Small intestine (tissue), 7 donors: ENCODE measurements around the gene COL26A1. TPM values are rescaled to one million over a fixed set of nuclear protein-coding genes. Genes with fewer than 3 reads are reported as not detected.

Source experiments
- DNase-seq, 2 donors: peaks; one replicate each; pipeline versions ENCODE4 v3.0.0 to v3.0.0-alpha.2; 2013
- FAIRE-seq: peaks from 2 replicates; lab custom pipeline; 2012; peaks lifted over from hg19 to GRCh38; lab: Jason Lieb, UNC
- H3K27ac ChIP-seq, 3 donors: one replicate each; pipeline ENCODE4 v1.5.1; 2013; ENCODE audit warnings: low read length in 2 of 3, mild to moderate bottlenecking in 2 of 3, control low read depth in 1 of 3, inconsistent platforms in 1 of 3, low read depth in 1 of 3, moderate library complexity in 1 of 3
- H3K27me3 ChIP-seq, 3 donors: one replicate each; pipeline ENCODE4 v1.6.1; 2013; ENCODE audit warnings: low read length in 3 of 3, inconsistent platforms in 1 of 3; ENCODE audit not compliant: control insufficient read depth in 3 of 3, insufficient read depth in 3 of 3
- H3K36me3 ChIP-seq, 3 donors: one replicate each; pipeline ENCODE4 v1.6.1; 2013; ENCODE audit warnings: low read length in 3 of 3, inconsistent platforms in 1 of 3, low read depth in 1 of 3, mild to moderate bottlenecking in 1 of 3, moderate library complexity in 1 of 3; ENCODE audit not compliant: control insufficient read depth in 3 of 3, insufficient read depth in 2 of 3
- H3K4me1 ChIP-seq, 3 donors: one replicate each; pipeline ENCODE4 v1.6.1; 2013; ENCODE audit warnings: low read length in 2 of 3, inconsistent platforms in 1 of 3, low read depth in 1 of 3, mild to moderate bottlenecking in 1 of 3, moderate library complexity in 1 of 3; ENCODE audit not compliant: control insufficient read depth in 3 of 3, insufficient read depth in 2 of 3
- H3K4me3 ChIP-seq, 3 donors: one replicate each; pipeline ENCODE4 v1.5.1; 2013; ENCODE audit warnings: low read length in 3 of 3, control low read depth in 1 of 3, inconsistent platforms in 1 of 3, low read depth in 1 of 3, mild to moderate bottlenecking in 1 of 3, moderate library complexity in 1 of 3
- H3K9me3 ChIP-seq, 2 donors: one replicate each; pipeline ENCODE4 v1.6.1; 2013; ENCODE audit warnings: low read depth in 1 of 2, low read length in 1 of 2; ENCODE audit not compliant: control insufficient read depth in 2 of 2, insufficient read depth in 1 of 2
- WGBS, 3 donors: extraction: QIAGEN DNeasy Blood & Tissue Kit; methylation state at CpG; one replicate each; pipeline ENCODE4 v1.1.7; 2013; 5-methylcytosine and 5-hydroxymethylcytosine counted together
- polyA plus RNA-seq, 4 donors: library from polyadenylated mRNA; stranded (reverse) in 3 of 4; unstranded in 1 of 4; fragments of 200-250 nt in 3 of 4; fragments of 120-200 nt in 1 of 4; gene quantifications; one replicate each; pipeline versions ENCODE4 v1.2.1 to v1.2.3, GENCODE V29; 2013
- donor health status: healthy with polysubstance abuse.
- donor health status: control.
- donor health status: control.
- donor health status: Bipolar disorder and iron deficiency.
- donor health status: healthy.

COL26A1 gene
- polyA plus RNA-seq, 4 donors: 0.10 to 0.12 TPM; not detected in 2

- no peak for FAIRE-seq
- H3K4me1 ChIP-seq: peaks cover 0 to 3% (median 0%) of the 10 kb centered on the region in 3 donors
Measured at GRCh38 chr7:101510297-101510696, 147.6 kb downstream of the COL26A1 start.

GRCh38 chr7:101511965-101512364 lies 149.3 kb downstream of the COL26A1 start:
- H3K36me3 ChIP-seq: no peaks in the 10 kb centered on the region
- no peak for FAIRE-seq
- H3K27ac ChIP-seq: no peak overlapping the region
- H3K4me3 ChIP-seq: no peak overlapping the region
- peaks cover 0 to 5% (median 0%) of the 10 kb centered on the region in 3 donors for H3K27me3 ChIP-seq
- DNase-seq: no peak
- H3K9me3 ChIP-seq: no peaks in the 10 kb centered on the region
- peaks cover 0 to 3% (median 0%) of the 10 kb centered on the region in 3 donors for H3K4me1 ChIP-seq
- WGBS, 3 donors: 79 to 84% (median 81%) methylated on average over 5 of the region's 5 CpGs

More at GRCh38 chr7:101510297-101510696, 147.6 kb downstream of the COL26A1 start:
- Histone ChIP-seq H3K9me3 (no peaks in the 10 kb centered on the region), H3K27ac (no peak overlapping the region), H3K36me3 (no peaks in the 10 kb centered on the region), H3K4me3 (no peak overlapping the region), H3K27me3 (peaks cover 0 to 9% (median 0%) of the 10 kb centered on the region in 3 donors)
- no peak for DNase-seq
- 78 to 86% (median 78%) methylated on average over 5 of the region's 5 CpGs for WGBS, 3 donors

- no peak for DNase-seq
- Histone ChIP-seq H3K36me3 (no peaks in the 10 kb centered on the region), H3K4me3 (no peak overlapping the region), H3K27me3 (no peaks in the 10 kb centered on the region), H3K4me1 (no peaks in the 10 kb centered on the region), H3K27ac (no peak overlapping the region), H3K9me3 (peaks cover 0 to 12% of the 10 kb centered on the region in 2 donors)
- 71 to 81% (median 78%) methylated on average over 9 of the region's 9 CpGs for WGBS, 3 donors
- no peak for FAIRE-seq
Measured at GRCh38 chr7:101516851-101517250, 154.2 kb downstream of the COL26A1 start.

GRCh38 chr7:101517304-101517703 lies 154.6 kb downstream of the COL26A1 start:
- Histone ChIP-seq H3K4me3 (no peak overlapping the region), H3K27me3 (no peaks in the 10 kb centered on the region), H3K9me3 (peaks cover 0 to 12% of the 10 kb centered on the region in 2 donors), H3K27ac (no peak overlapping the region), H3K36me3 (no peaks in the 10 kb centered on the region), H3K4me1 (no peaks in the 10 kb centered on the region)
- no peak for DNase-seq
- FAIRE-seq: no peak
- WGBS, 3 donors: 70 to 78% (median 72%) methylated on average over 10 of the region's 10 CpGs

- Histone ChIP-seq H3K36me3 (no peaks in the 10 kb centered on the region), H3K9me3 (peaks cover 0 to 12% of the 10 kb centered on the region in 2 donors), H3K4me3 (no peak overlapping the region), H3K27ac (no peak overlapping the region), H3K4me1 (no peaks in the 10 kb centered on the region), H3K27me3 (no peaks in the 10 kb centered on the region)
- 44 to 57% (median 55%) methylated on average over 9 of the region's 9 CpGs for WGBS, 3 donors
- DNase-seq (no peak), FAIRE-seq (no peak)
Measured at GRCh38 chr7:101518336-101518735, 155.7 kb downstream of the COL26A1 start.

GRCh38 chr7:101519324-101520023 lies 156.8 kb downstream of the COL26A1 start:
- 62 to 77% (median 73%) methylated on average over 12 of the region's 12 CpGs for WGBS, 3 donors
- Histone ChIP-seq H3K27ac (no peak overlapping the region), H3K4me1 (no peaks in the 10 kb centered on the region), H3K27me3 (no peaks in the 10 kb centered on the region), H3K36me3 (no peaks in the 10 kb centered on the region), H3K4me3 (no peak overlapping the region), H3K9me3 (peaks cover 0 to 12% of the 10 kb centered on the region in 2 donors)
- no peak for DNase-seq
- no peak for FAIRE-seq

GRCh38 chr7:101521430-101521925 lies 158.8 kb downstream of the COL26A1 start:
- Histone ChIP-seq H3K4me1 (no peaks in the 10 kb centered on the region), H3K27ac (no peak overlapping the region), H3K27me3 (no peaks in the 10 kb centered on the region), H3K36me3 (no peaks in the 10 kb centered on the region), H3K4me3 (no peak overlapping the region), H3K9me3 (peaks cover 0 to 16% of the 10 kb centered on the region in 2 donors)
- DNase-seq (no peak), FAIRE-seq (no peak)
- WGBS, 3 donors: 77 to 89% (median 82%) methylated on average over 5 of the region's 5 CpGs

- H3K27ac ChIP-seq: no peak overlapping the region
Measured at GRCh38 chr7:101522021-101522420, 159.3 kb downstream of the COL26A1 start.

More at GRCh38 chr7:101522021-101522420, 159.3 kb downstream of the COL26A1 start:
- DNase-seq (no peak), FAIRE-seq (no peak)
- Histone ChIP-seq H3K27me3 (no peaks in the 10 kb centered on the region), H3K4me3 (no peak overlapping the region), H3K9me3 (peaks cover 0 to 16% of the 10 kb centered on the region in 2 donors), H3K36me3 (no peaks in the 10 kb centered on the region), H3K4me1 (no peaks in the 10 kb centered on the region)
- WGBS, 3 donors: 66 to 68% (median 67%) methylated on average over 5 of the region's 5 CpGs
